HG03575 (cell line): Measurements from ENCODE around the gene DEPDC5.

ENCODE experiments used
- ATAC-seq: cut with Tn5 transposase; IDR thresholded peaks from one replicate; pipeline ENCODE4 v1.9.1; 2021; ENCODE audit not compliant: unreplicated experiment, insufficient number of reproducible peaks, low FRiP score; ENCODE audit errors: extremely low read depth

Gene DEPDC5

GRCh38 chr22:31841078-31841827, 87.4 kb downstream of the DEPDC5 start:
- ATAC-seq: no peak

GRCh38 chr22:31843526-31843925, 89.7 kb downstream of the DEPDC5 start:
- no peak for ATAC-seq

- no peak for ATAC-seq
Observed at GRCh38 chr22:31844941-31845340, 91.1 kb downstream of the DEPDC5 start.

GRCh38 chr22:31846161-31847115, 92.6 kb downstream of the DEPDC5 start:
- ATAC-seq: no peak

GRCh38 chr22:31848411-31848810, 94.6 kb downstream of the DEPDC5 start:
- ATAC-seq: no peak

- no peak for ATAC-seq
Observed at GRCh38 chr22:31850135-31850534, 96.3 kb downstream of the DEPDC5 start.

- ATAC-seq: no peak
Observed at GRCh38 chr22:31852691-31853421, 99.0 kb downstream of the DEPDC5 start.

GRCh38 chr22:31853736-31854495, 100.1 kb downstream of the DEPDC5 start:
- no peak for ATAC-seq

- ATAC-seq: no peak
Observed at GRCh38 chr22:31857247-31857646, 103.4 kb downstream of the DEPDC5 start.

- ATAC-seq: no peak
Observed at GRCh38 chr22:31861226-31861840, 107.5 kb downstream of the DEPDC5 start.

- no peak for ATAC-seq
Observed at GRCh38 chr22:31866918-31867317, 113.1 kb downstream of the DEPDC5 start.

GRCh38 chr22:31867386-31868153, 113.8 kb downstream of the DEPDC5 start:
- ATAC-seq: no peak

GRCh38 chr22:31869739-31870138, 115.9 kb downstream of the DEPDC5 start:
- no peak for ATAC-seq

GRCh38 chr22:31870890-31871289, 117.1 kb downstream of the DEPDC5 start:
- ATAC-seq: no peak

- ATAC-seq: no peak
Observed at GRCh38 chr22:31871480-31871879, 117.7 kb downstream of the DEPDC5 start.

- ATAC-seq: no peak
Observed at GRCh38 chr22:31872209-31872608, 118.4 kb downstream of the DEPDC5 start.

- ATAC-seq: no peak
Observed at GRCh38 chr22:31874821-31875220, 121.0 kb downstream of the DEPDC5 start.
